Neural cell (in vitro differentiated cells): ENCODE measurements around the gene ZBTB7C. TPM values are rescaled to one million over a fixed set of nuclear protein-coding genes. Genes with fewer than 3 reads are reported as not detected.

Experiments
- H2AFZ ChIP-seq: fragments of 200-600, 300-800 bp; sonication (generic), shearing (Covaris generic); 2 replicates; pipeline ENCODE4 v1.6.0; 2014; ENCODE audit warnings: low read depth, mild to moderate bottlenecking, antibody characterized with exemption, low read length, moderate library complexity
- H3F3A ChIP-seq: fragments of 200-600 bp; shearing (Covaris generic); 2 replicates; pipeline ENCODE4 v1.6.1; 2016; ENCODE audit warnings: mild to moderate bottlenecking, moderate library complexity, mixed read lengths, antibody characterized with exemption, low read length; ENCODE audit not compliant: insufficient read depth, poor library complexity, severe bottlenecking
- H3K27ac ChIP-seq: fragments of 200-600, 300-800 bp; sonication (generic), shearing (Covaris generic); 2 replicates; pipeline ENCODE4 v1.5.1; 2014; ENCODE audit warnings: mild to moderate bottlenecking, low read length, moderate library complexity
- H3K27me3 ChIP-seq: fragments of 300-800, 200-600 bp; sonication (generic), shearing (Covaris generic); 2 replicates; pipeline ENCODE4 v1.6.0; 2014; ENCODE audit warnings: mild to moderate bottlenecking, low read depth, low read length, moderate library complexity; ENCODE audit not compliant: insufficient read depth
- H3K36me3 ChIP-seq: fragments of 300-800, 200-600 bp; sonication (generic), shearing (Covaris generic); 2 replicates; pipeline ENCODE4 v1.5.1; 2014; ENCODE audit warnings: mild to moderate bottlenecking, antibody characterized with exemption, low read length, moderate library complexity; ENCODE audit not compliant: insufficient read depth
- H3K4me2 ChIP-seq: fragments of 300-800, 200-600 bp; sonication (generic), shearing (Covaris generic); 2 replicates; pipeline ENCODE4 v1.6.0; 2014; ENCODE audit warnings: mild to moderate bottlenecking, low read length
- H3K4me3 ChIP-seq: fragments of 300-800, 200-600 bp; sonication (generic), shearing (Covaris generic); 2 replicates; pipeline ENCODE4 v1.5.1; 2014; ENCODE audit warnings: mild to moderate bottlenecking, low read length, moderate library complexity
- H3K79me2 ChIP-seq: fragments of 200-600 bp; shearing (Covaris generic); replicated peaks from 2 replicates; pipeline ENCODE4 v1.6.0; 2014; ENCODE audit warnings: mild to moderate bottlenecking, low read length, moderate library complexity; ENCODE audit not compliant: insufficient read depth
- H3K9ac ChIP-seq: fragments of 300-800, 200-600 bp; sonication (generic), shearing (Covaris generic); 2 replicates; pipeline ENCODE4 v1.6.1; 2016; ENCODE audit warnings: mild to moderate bottlenecking, low read length, mixed read lengths
- H3K9me2 ChIP-seq: fragments of 200-600 bp; shearing (Covaris generic); 2 replicates; pipeline ENCODE4 v1.6.1; 2016; ENCODE audit warnings: mild to moderate bottlenecking, low read length, mixed read lengths; ENCODE audit not compliant: insufficient read depth
- H3K9me3 ChIP-seq: fragments of 200-600, 300-800 bp; sonication (generic), shearing (Covaris generic); 2 replicates; pipeline ENCODE4 v1.6.1; 2016; ENCODE audit warnings: mild to moderate bottlenecking, mixed run types, low read length, moderate library complexity, mixed read lengths
- H4K20me1 ChIP-seq: fragments of 200-600 bp; shearing (Covaris generic); 2 replicates; pipeline ENCODE4 v1.6.1; 2016; ENCODE audit warnings: mild to moderate bottlenecking, mixed run types; ENCODE audit not compliant: insufficient read depth
- CTCF ChIP-seq: fragments of 450-650 bp; IDR thresholded peaks from 2 replicates; pipeline ENCODE4 v1.5.1; 2014; ENCODE audit warnings: antibody characterized with exemption, mild to moderate bottlenecking, moderate library complexity; ENCODE audit not compliant: poor library complexity, severe bottlenecking
- EP300 ChIP-seq: fragments of 450-650 bp; conservative IDR thresholded peaks from 2 replicates; pipeline ENCODE4 v1.6.1; 2014; ENCODE audit warnings: antibody characterized with exemption, mild to moderate bottlenecking, moderate library complexity; ENCODE audit not compliant: poor library complexity, severe bottlenecking
- EZH2 ChIP-seq: fragments of 200-600, 300-800 bp; shearing (Covaris generic), sonication (generic); IDR thresholded peaks from 2 replicates; pipeline ENCODE4 v1.6.1; 2014; ENCODE audit warnings: antibody characterized with exemption, low read length, borderline replicate concordance, mild to moderate bottlenecking; ENCODE audit not compliant: insufficient read depth, poor library complexity, severe bottlenecking
- MXI1 ChIP-seq: fragments of 450-650 bp; conservative IDR thresholded peaks from 2 replicates; pipeline ENCODE4 v1.6.1; 2014; ENCODE audit warnings: antibody characterized with exemption, mild to moderate bottlenecking; ENCODE audit not compliant: poor library complexity, severe bottlenecking
- POLR2AphosphoS5 ChIP-seq: IDR thresholded peaks from 2 replicates; pipeline ENCODE4 v1.6.1; 2012
- RAD21 ChIP-seq: fragments of 450-650 bp; conservative IDR thresholded peaks from 2 replicates; pipeline ENCODE4 v1.6.1; 2014; ENCODE audit warnings: antibody characterized with exemption, mild to moderate bottlenecking, moderate library complexity
- REST ChIP-seq: IDR thresholded peaks from 2 replicates; pipeline ENCODE4 v1.6.1; 2012; ENCODE audit warnings: borderline replicate concordance
- SMC3 ChIP-seq: fragments of 450-650 bp; conservative IDR thresholded peaks from 2 replicates; pipeline ENCODE4 v1.6.1; 2014; ENCODE audit warnings: antibody characterized with exemption, mild to moderate bottlenecking, moderate library complexity; ENCODE audit not compliant: poor library complexity
- TAF1 ChIP-seq: IDR thresholded peaks from 2 replicates; pipeline ENCODE4 v1.6.1; 2012; ENCODE audit warnings: low read depth
- polyA plus RNA-seq: library from polyadenylated mRNA; depleted of rRNA; stranded (reverse); fragments of >200 nt; gene quantifications from 2 replicates; pipeline ENCODE4 v1.2.3, GENCODE V29; 2014

Gene ZBTB7C
- polyA plus RNA-seq, 1 donor from 2014 or later = 2.4 TPM

DNA sequence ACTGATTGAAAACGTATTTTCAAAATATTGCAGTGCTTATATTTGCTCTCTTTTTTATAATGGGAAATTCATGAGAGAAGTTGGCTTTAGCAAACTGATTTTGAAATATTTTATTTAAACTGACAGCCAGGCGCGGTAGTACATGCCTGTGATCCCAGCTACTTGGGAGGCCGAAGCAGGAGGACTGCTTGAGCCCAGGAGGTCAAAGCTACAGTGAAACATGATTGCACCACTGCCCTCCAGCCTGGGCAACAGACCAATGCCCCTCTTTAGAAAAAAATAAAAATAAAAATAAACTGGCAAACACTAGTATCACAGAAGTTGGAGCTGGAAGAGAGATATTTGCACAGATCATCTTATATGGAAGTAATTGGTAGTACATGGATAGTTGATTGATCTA lies 20.7 kb downstream of the ZBTB7C start:
- H3K27ac ChIP-seq = no peak overlapping the region
- TF ChIP-seq RAD21 (no peak), REST (no peak), TAF1 (no peak), MXI1 (no peak), POLR2AphosphoS5 (no peak), EP300 (no peak), SMC3 (no peak), EZH2 (no peak), CTCF (no peak)
- no peaks in the 10 kb centered on the region for H3K36me3 ChIP-seq
- H3K79me2 ChIP-seq = no peaks in the 10 kb centered on the region
- H3K9ac ChIP-seq = no peak overlapping the region
- no peaks in the 10 kb centered on the region for H3K9me2 ChIP-seq
- H3F3A ChIP-seq = no peaks in the 10 kb centered on the region
- no peak overlapping the region for H3K4me3 ChIP-seq
- H4K20me1 ChIP-seq = no peaks in the 10 kb centered on the region
- no peak overlapping the region for H3K4me2 ChIP-seq
- H3K27me3 ChIP-seq = no peaks in the 10 kb centered on the region
- no peak overlapping the region for H2AFZ ChIP-seq
- no peaks in the 10 kb centered on the region for H3K9me3 ChIP-seq

GRCh38 chr18:48387300-48387699 lies 21.9 kb downstream of the ZBTB7C start:
- H3K79me2 ChIP-seq = no peaks in the 10 kb centered on the region
- no peaks in the 10 kb centered on the region for H3K9me3 ChIP-seq
- TF ChIP-seq SMC3 (no peak), POLR2AphosphoS5 (no peak), EZH2 (no peak), MXI1 (no peak), RAD21 (no peak), CTCF (no peak), EP300 (no peak), REST (no peak), TAF1 (no peak)
- no peaks in the 10 kb centered on the region for H3F3A ChIP-seq
- H2AFZ ChIP-seq = no peak overlapping the region
- no peak overlapping the region for H3K4me2 ChIP-seq
- H3K27me3 ChIP-seq = no peaks in the 10 kb centered on the region
- no peaks in the 10 kb centered on the region for H3K9me2 ChIP-seq
- H4K20me1 ChIP-seq = no peaks in the 10 kb centered on the region
- H3K27ac ChIP-seq = no peak overlapping the region
- H3K4me3 ChIP-seq = no peak overlapping the region
- H3K9ac ChIP-seq = no peak overlapping the region
- no peaks in the 10 kb centered on the region for H3K36me3 ChIP-seq
